Suprapubic skin (tissue), 4 donors: ENCODE results near the gene DDR1. TPM values are rescaled to one million over a fixed set of nuclear protein-coding genes. Genes with fewer than 3 reads are reported as not detected.
"Not testable (repeated sequence)": the region's sequence is repeated elsewhere in the genome, so short reads cannot be mapped to it uniquely, and the experiment has no call there.

ENCODE experiments used
- DNase-seq, 2 donors: peaks; one replicate each; pipeline ENCODE4 v3.0.0-alpha.2; 2019; ENCODE audit warnings: low spot score in 2 of 2
- H3K27ac ChIP-seq: fragments of 200-600 bp; sonication (generic); one replicate; pipeline ENCODE4 v1.5.1; 2019
- H3K27me3 ChIP-seq: fragments of 200-600 bp; sonication (generic); one replicate; pipeline ENCODE4 v1.5.1; 2019
- H3K36me3 ChIP-seq: fragments of 200-600 bp; sonication (generic); one replicate; pipeline ENCODE4 v1.5.1; 2019
- H3K4me1 ChIP-seq: fragments of 200-600 bp; sonication (generic); one replicate; pipeline ENCODE4 v1.5.1; 2019
- H3K4me3 ChIP-seq: fragments of 200-600 bp; sonication (generic); one replicate; pipeline ENCODE4 v1.5.1; 2019; ENCODE audit warnings: mild to moderate bottlenecking
- H3K9me3 ChIP-seq: fragments of 200-600 bp; sonication (generic); one replicate; pipeline ENCODE4 v1.5.1; 2019
- EP300 ChIP-seq: sonication (generic); formaldehyde crosslinking; IDR thresholded peaks from one replicate; pipeline ENCODE4 v1.6.1; 2017; ENCODE audit warnings: antibody characterized with exemption
- POLR2A ChIP-seq, 2 donors: fragments of 450-650 bp; IDR thresholded peaks; one replicate each; pipeline ENCODE4 v1.6.1; 2017; ENCODE audit warnings: antibody characterized with exemption in 2 of 2, mild to moderate bottlenecking in 2 of 2, moderate library complexity in 2 of 2
- POLR2AphosphoS5 ChIP-seq, 3 donors: sonication (generic); formaldehyde crosslinking; IDR thresholded peaks; one replicate each; pipeline ENCODE4 v1.6.1; 2017; ENCODE audit warnings: antibody characterized with exemption in 3 of 3
- WGBS: methylation state at CpG from one replicate; pipeline ENCODE4 v1.1.5; 2018; 5-methylcytosine and 5-hydroxymethylcytosine counted together
- total RNA-seq, 4 donors: library from RNA; depleted of rRNA; stranded (reverse); fragments of >200 nt; gene quantifications; one replicate each; pipeline ENCODE4 v1.1.0, GENCODE V29; 2016
- TF ChIP-seq, protein P1 (sequence below), 2 donors: fragments of 200-600 bp in 1 of 2; fragments of 450-650 bp in 1 of 2; sonication (generic) in 1 of 2; IDR thresholded peaks; one replicate each; pipeline ENCODE4 v1.5.1; 2016 to 2019; ENCODE audit warnings: antibody characterized with exemption in 2 of 2, mild to moderate bottlenecking in 1 of 2, moderate library complexity in 1 of 2

The DDR1 gene
- total RNA-seq, 4 donors from 2014 or later = 161 to 210 (median 188) TPM

DNA sequence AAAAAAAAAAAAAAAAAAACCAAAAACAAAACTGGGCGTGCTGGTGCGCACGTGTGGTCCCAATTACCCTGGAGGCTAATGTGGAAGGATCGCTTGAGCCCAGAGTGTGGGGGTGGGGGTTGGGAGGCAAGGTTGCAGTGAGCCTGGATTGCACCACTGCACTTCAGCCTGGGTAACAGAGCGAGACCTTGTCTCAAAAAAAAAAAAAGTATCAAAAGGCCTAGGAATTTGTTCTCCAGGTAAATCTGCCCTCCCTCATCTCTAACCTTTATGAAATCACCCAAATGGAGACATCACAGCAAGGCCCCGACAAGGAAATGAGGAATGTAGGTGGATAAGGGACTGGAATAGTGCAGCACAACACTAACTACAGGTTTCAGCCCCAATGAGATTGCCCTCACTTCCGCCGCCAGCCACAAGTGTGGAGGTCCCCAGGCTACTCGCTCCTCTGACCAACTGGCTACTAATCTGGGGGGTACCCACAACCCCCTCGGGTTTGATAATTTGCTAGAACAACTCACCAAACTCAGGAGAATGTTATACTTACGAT lies 36.8 kb upstream of the DDR1 start:
- Histone ChIP-seq H3K27me3 (no peaks in the 10 kb centered on the region), H3K36me3 (no peaks in the 10 kb centered on the region), H3K27ac (peak overlapping the region; percentile 68), H3K9me3 (no peaks in the 10 kb centered on the region), H3K4me1 (peaks cover 25% of the 10 kb centered on the region), H3K4me3 (peak overlapping the region; percentile 12)
- 49% methylated on average over 11 of the region's 11 CpGs for WGBS
- TF ChIP-seq POLR2AphosphoS5 (IDR thresholded peaks at IDR 0.05) (no peak), EP300 (no peak), POLR2A (IDR thresholded peaks at IDR 0.05) (no peak)
- TF ChIP-seq, protein P1, sequence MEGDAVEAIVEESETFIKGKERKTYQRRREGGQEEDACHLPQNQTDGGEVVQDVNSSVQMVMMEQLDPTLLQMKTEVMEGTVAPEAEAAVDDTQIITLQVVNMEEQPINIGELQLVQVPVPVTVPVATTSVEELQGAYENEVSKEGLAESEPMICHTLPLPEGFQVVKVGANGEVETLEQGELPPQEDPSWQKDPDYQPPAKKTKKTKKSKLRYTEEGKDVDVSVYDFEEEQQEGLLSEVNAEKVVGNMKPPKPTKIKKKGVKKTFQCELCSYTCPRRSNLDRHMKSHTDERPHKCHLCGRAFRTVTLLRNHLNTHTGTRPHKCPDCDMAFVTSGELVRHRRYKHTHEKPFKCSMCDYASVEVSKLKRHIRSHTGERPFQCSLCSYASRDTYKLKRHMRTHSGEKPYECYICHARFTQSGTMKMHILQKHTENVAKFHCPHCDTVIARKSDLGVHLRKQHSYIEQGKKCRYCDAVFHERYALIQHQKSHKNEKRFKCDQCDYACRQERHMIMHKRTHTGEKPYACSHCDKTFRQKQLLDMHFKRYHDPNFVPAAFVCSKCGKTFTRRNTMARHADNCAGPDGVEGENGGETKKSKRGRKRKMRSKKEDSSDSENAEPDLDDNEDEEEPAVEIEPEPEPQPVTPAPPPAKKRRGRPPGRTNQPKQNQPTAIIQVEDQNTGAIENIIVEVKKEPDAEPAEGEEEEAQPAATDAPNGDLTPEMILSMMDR (IDR thresholded peaks at IDR 0.05) = no peak
- no peak for DNase-seq

- Histone ChIP-seq H3K4me3 (peak overlapping the region; percentile 12), H3K4me1 (peaks cover 25% of the 10 kb centered on the region), H3K27ac (peak overlapping the region; percentile 68), H3K9me3 (no peaks in the 10 kb centered on the region), H3K27me3 (no peaks in the 10 kb centered on the region), H3K36me3 (no peaks in the 10 kb centered on the region)
- no peak for DNase-seq
- no peak for TF ChIP-seq EP300
- TF ChIP-seq POLR2A (IDR thresholded peaks at IDR 0.05) = no peak
- TF ChIP-seq POLR2AphosphoS5 (IDR thresholded peaks at IDR 0.05) = no peak
- TF ChIP-seq, protein P1 (IDR thresholded peaks at IDR 0.05) = no peak
- 46% methylated on average over 7 of the region's 9 CpGs for WGBS
Observed at GRCh38 chr6:30847971-30848436, 36.3 kb upstream of the DDR1 start.

GRCh38 chr6:30849903-30850651 lies 34.2 kb upstream of the DDR1 start:
- DNase-seq = no peak
- 75% methylated on average over 6 of the region's 6 CpGs for WGBS
- Histone ChIP-seq H3K4me1 (peaks cover 15% of the 10 kb centered on the region), H3K9me3 (no peaks in the 10 kb centered on the region), H3K4me3 (no peak overlapping the region), H3K27ac (no peak overlapping the region), H3K27me3 (no peaks in the 10 kb centered on the region), H3K36me3 (no peaks in the 10 kb centered on the region)
- TF ChIP-seq POLR2A (IDR thresholded peaks at IDR 0.05) (no peak), POLR2AphosphoS5 (IDR thresholded peaks at IDR 0.05) (no peak), EP300 (no peak)
- TF ChIP-seq, protein P1 (IDR thresholded peaks at IDR 0.05) = no peak

- not testable (repeated sequence) for H3K4me3 ChIP-seq, DNase-seq, H3K9me3 ChIP-seq, H3K27me3 ChIP-seq, H3K27ac ChIP-seq, H3K36me3 ChIP-seq, H3K4me1 ChIP-seq
- WGBS = 94% methylated on average over 2 of the region's 2 CpGs
Observed at GRCh38 chr6:30852459-30852858, 31.9 kb upstream of the DDR1 start.

GRCh38 chr6:30854285-30855040 lies 29.9 kb upstream of the DDR1 start:
- Histone ChIP-seq H3K9me3 (no peaks in the 10 kb centered on the region), H3K27ac (no peak overlapping the region), H3K27me3 (peaks cover 3% of the 10 kb centered on the region), H3K4me1 (no peaks in the 10 kb centered on the region), H3K36me3 (no peaks in the 10 kb centered on the region), H3K4me3 (no peak overlapping the region)
- no peak for TF ChIP-seq EP300
- TF ChIP-seq POLR2A (IDR thresholded peaks at IDR 0.05) = no peak
- no peak for TF ChIP-seq POLR2AphosphoS5 (IDR thresholded peaks at IDR 0.05)
- TF ChIP-seq, protein P1 (IDR thresholded peaks at IDR 0.05) = no peak
- 91% methylated on average over 5 of the region's 5 CpGs for WGBS
- no peak for DNase-seq
